OCI-LY7 (cell line): Measurements from ENCODE around the gene C3.

Experiments used
- EZH2phosphoT487 ChIP-seq: fragments of 200-600 bp; sonication (generic); IDR thresholded peaks from 2 replicates; pipeline ENCODE4 v1.6.1; 2018; ENCODE audit warnings: low read depth, borderline replicate concordance, mild to moderate bottlenecking, mixed run types, antibody characterized with exemption, low read length, moderate library complexity, mixed read lengths
- TF ChIP-seq, protein P1 (sequence below): fragments of 200-600 bp; sonication (generic); conservative IDR thresholded peaks from 2 replicates; pipeline ENCODE4 v1.5.1; 2014; ENCODE audit warnings: mild to moderate bottlenecking, antibody characterized with exemption, low read length, moderate library complexity, mixed read lengths

DNA sequence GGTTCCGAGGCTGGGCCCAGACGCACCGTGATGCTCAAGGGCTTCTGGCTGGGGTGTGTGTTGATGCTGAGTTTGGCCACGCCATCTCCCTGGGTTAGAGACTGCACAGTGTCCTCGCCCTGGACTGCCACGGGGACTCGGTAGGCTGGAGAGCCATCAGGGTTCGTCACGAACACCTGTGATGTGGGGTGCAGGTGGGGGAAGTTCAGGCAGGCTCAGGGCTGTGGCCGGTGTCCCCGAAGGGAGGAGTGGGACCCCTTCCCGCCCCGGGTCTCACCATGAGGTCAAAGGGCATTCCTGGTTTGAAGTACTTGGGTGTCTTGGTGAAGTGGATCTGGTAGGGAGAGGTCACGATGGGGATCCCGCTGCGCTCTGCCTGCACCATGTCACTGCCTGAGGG, 8.2 kb downstream of the C3 start:
- TF ChIP-seq, protein P1, sequence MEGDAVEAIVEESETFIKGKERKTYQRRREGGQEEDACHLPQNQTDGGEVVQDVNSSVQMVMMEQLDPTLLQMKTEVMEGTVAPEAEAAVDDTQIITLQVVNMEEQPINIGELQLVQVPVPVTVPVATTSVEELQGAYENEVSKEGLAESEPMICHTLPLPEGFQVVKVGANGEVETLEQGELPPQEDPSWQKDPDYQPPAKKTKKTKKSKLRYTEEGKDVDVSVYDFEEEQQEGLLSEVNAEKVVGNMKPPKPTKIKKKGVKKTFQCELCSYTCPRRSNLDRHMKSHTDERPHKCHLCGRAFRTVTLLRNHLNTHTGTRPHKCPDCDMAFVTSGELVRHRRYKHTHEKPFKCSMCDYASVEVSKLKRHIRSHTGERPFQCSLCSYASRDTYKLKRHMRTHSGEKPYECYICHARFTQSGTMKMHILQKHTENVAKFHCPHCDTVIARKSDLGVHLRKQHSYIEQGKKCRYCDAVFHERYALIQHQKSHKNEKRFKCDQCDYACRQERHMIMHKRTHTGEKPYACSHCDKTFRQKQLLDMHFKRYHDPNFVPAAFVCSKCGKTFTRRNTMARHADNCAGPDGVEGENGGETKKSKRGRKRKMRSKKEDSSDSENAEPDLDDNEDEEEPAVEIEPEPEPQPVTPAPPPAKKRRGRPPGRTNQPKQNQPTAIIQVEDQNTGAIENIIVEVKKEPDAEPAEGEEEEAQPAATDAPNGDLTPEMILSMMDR, result no peak
- no peak for TF ChIP-seq EZH2phosphoT487
